ENCODE measurements around the gene SULT1A1. TPM values are rescaled to one million over a fixed set of nuclear protein-coding genes. Genes with fewer than 3 reads are reported as not detected.
"Not testable (repeated sequence)": the region's sequence is repeated elsewhere in the genome, so short reads cannot be mapped to it uniquely, and the experiment has no call there.

The SULT1A1 gene
- polyA plus RNA-seq, 3 donors, result 96.3 to 362 (median 320) TPM

GRCh38 chr16:28616224-28616577 lies 6.4 kb upstream of the SULT1A1 start:
- H3K27me3 Mint-ChIP-seq (ENCODE audit: low read depth in 3 of 3); H3K9me3 ChIP-seq (replicated peaks in 1 of 2; ENCODE audit: control insufficient read depth in 1 of 2, insufficient read depth in 1 of 2, low read length in 2 of 2); H3K9me3 Mint-ChIP-seq; H3K27me3 ChIP-seq (ENCODE audit: control insufficient read depth in 2 of 2, insufficient read depth in 2 of 2, low read length in 2 of 2); intact Hi-C loops (cut with micrococcal nuclease); H3K4me3 ChIP-seq (replicated peaks in 1 of 3; ENCODE audit: low read depth in 2 of 3, low read length in 3 of 3); H3K4me2 ChIP-seq (replicated peaks; ENCODE audit: extremely low read depth, low read length, poor library complexity, severe bottlenecking); H3K4me3 Mint-ChIP-seq; H3K9ac ChIP-seq (ENCODE audit: insufficient read depth, low read length, poor library complexity, severe bottlenecking); H3K36me3 ChIP-seq (replicated peaks in 1 of 2; ENCODE audit: control insufficient read depth in 1 of 2, insufficient read depth in 2 of 2, low read length in 2 of 2); DNase-seq; H2AFZ ChIP-seq (ENCODE audit: insufficient read depth, low read depth, low read length, poor library complexity, severe bottlenecking); H4K20me1 ChIP-seq (ENCODE audit: insufficient read depth, low read length): not testable (repeated sequence)
- Histone ChIP-seq H3K4me1 (ENCODE audit: control insufficient read depth in 1 of 2, insufficient read depth in 2 of 2, low read length in 2 of 2) (peaks cover 39 to 40% of the 10 kb centered on the region in 2 donors), H3K27ac (ENCODE audit: low read depth in 1 of 2, low read length in 2 of 2) (peak overlapping the region; percentile 61 to 67), H3K79me2 (ENCODE audit: insufficient read depth, low read length) (peaks cover 11% of the 10 kb centered on the region)
- peaks cover 10 to 23% of the 10 kb centered on the region in 2 donors for H3K36me3 Mint-ChIP-seq
- H3K4me1 Mint-ChIP-seq, result peaks cover 40% of the 10 kb centered on the region
- H3K27ac Mint-ChIP-seq, result peak overlapping the region; percentile 71 to 91 (median 89)
- WGBS (ENCODE audit: insufficient coverage), result 64% methylated on average over 4 of the region's 7 CpGs
- peak; percentile 18 for TF ChIP-seq CTCF (IDR thresholded peaks at IDR 0.05)

DNA sequence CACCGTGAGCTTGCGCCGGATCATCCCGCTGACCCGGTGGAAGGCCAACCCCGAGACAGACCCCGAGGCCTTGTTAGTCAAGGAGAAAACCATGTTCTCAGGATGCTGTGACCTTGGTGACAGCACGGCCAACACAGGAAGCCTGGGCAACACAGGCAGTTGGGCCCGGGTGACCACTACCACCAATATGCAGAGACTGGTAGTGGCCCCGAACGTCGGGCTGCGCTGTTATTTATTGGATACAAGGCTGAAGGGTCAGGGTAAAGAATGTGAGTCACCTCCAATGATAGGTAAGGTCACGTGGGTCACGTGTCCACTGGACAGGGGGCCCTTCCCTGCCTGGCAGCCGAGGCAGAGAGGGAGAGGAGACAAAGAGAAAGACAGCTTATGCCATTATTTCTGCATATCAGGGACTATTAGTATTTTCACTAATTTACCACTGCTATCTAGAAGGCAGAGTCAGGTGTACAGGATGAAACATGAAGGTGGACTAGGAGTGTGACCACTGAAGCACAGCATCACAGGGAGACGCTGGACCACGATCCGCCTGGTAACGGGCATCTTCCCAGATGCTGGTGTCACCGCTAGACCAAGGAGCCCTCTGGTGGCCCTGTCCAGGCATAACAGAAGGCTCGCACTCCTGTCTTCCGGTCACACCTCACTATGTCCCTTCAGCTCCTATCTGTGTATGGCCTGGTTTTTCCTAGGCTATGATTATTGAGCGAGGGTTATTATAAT lies 5.8 kb upstream of the SULT1A1 start:
- peak in 2 of 3 donors; percentile 29 to 40 for DNase-seq
- H3K9me3 ChIP-seq (replicated peaks in 1 of 2; ENCODE audit: control insufficient read depth in 1 of 2, insufficient read depth in 1 of 2, low read length in 2 of 2); H3K4me3 ChIP-seq (replicated peaks in 1 of 3; ENCODE audit: low read depth in 2 of 3, low read length in 3 of 3); H3K27ac ChIP-seq (ENCODE audit: low read depth in 1 of 2, low read length in 2 of 2); H4K20me1 ChIP-seq (ENCODE audit: insufficient read depth, low read length); H3K27me3 ChIP-seq (ENCODE audit: control insufficient read depth in 2 of 2, insufficient read depth in 2 of 2, low read length in 2 of 2); H3K27me3 Mint-ChIP-seq (ENCODE audit: low read depth in 3 of 3); intact Hi-C loops (cut with micrococcal nuclease); H2AFZ ChIP-seq (ENCODE audit: insufficient read depth, low read depth, low read length, poor library complexity, severe bottlenecking); H3K36me3 ChIP-seq (replicated peaks in 1 of 2; ENCODE audit: control insufficient read depth in 1 of 2, insufficient read depth in 2 of 2, low read length in 2 of 2); H3K4me3 Mint-ChIP-seq; H3K4me2 ChIP-seq (replicated peaks; ENCODE audit: extremely low read depth, low read length, poor library complexity, severe bottlenecking); H3K9ac ChIP-seq (ENCODE audit: insufficient read depth, low read length, poor library complexity, severe bottlenecking); H3K9me3 Mint-ChIP-seq: not testable (repeated sequence)
- Mint-ChIP-seq H3K27ac (peak overlapping the region in 2 of 7 donors; percentile 68 to 83), H3K36me3 (peaks cover 6 to 17% of the 10 kb centered on the region in 2 donors), H3K4me1 (peaks cover 42% of the 10 kb centered on the region)
- Histone ChIP-seq H3K4me1 (ENCODE audit: control insufficient read depth in 1 of 2, insufficient read depth in 2 of 2, low read length in 2 of 2) (peaks cover 40 to 45% of the 10 kb centered on the region in 2 donors), H3K79me2 (ENCODE audit: insufficient read depth, low read length) (peaks cover 11% of the 10 kb centered on the region)
- peak; percentile 75 for TF ChIP-seq CTCF (IDR thresholded peaks at IDR 0.05)
- 56% methylated on average over 5 of the region's 24 CpGs for WGBS (ENCODE audit: insufficient coverage)

DNA sequence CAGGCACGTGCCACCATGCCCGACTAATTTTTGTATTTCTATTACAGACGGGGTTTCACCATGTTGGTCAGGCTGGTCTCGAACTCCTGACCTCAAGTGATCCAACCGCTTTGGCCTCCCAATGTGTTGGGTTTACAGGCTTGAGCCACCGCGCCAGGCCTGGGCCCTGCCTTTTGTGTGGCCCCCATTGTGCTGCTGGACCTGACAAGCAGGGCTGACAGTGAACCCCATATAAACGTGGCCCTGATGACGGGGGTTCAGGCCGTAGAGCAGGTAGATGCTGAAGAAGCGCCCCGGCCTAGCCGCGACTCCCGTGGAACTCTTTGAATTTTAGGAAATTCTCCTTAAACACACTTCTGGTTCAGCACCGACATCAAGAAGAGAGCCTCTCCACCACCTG lies 4.7 kb upstream of the SULT1A1 start:
- H3K4me3 ChIP-seq (replicated peaks in 1 of 3; ENCODE audit: low read depth in 2 of 3, low read length in 3 of 3); H3K9me3 Mint-ChIP-seq; H3K9me3 ChIP-seq (replicated peaks in 1 of 2; ENCODE audit: control insufficient read depth in 1 of 2, insufficient read depth in 1 of 2, low read length in 2 of 2); H3K27me3 Mint-ChIP-seq (ENCODE audit: low read depth in 3 of 3); H3K27ac Mint-ChIP-seq; H3K27me3 ChIP-seq (ENCODE audit: control insufficient read depth in 2 of 2, insufficient read depth in 2 of 2, low read length in 2 of 2); H3K4me2 ChIP-seq (replicated peaks; ENCODE audit: extremely low read depth, low read length, poor library complexity, severe bottlenecking); H2AFZ ChIP-seq (ENCODE audit: insufficient read depth, low read depth, low read length, poor library complexity, severe bottlenecking); DNase-seq; H4K20me1 ChIP-seq (ENCODE audit: insufficient read depth, low read length); H3K27ac ChIP-seq (ENCODE audit: low read depth in 1 of 2, low read length in 2 of 2); H3K36me3 ChIP-seq (replicated peaks in 1 of 2; ENCODE audit: control insufficient read depth in 1 of 2, insufficient read depth in 2 of 2, low read length in 2 of 2); intact Hi-C loops (cut with micrococcal nuclease); H3K9ac ChIP-seq (ENCODE audit: insufficient read depth, low read length, poor library complexity, severe bottlenecking); H3K36me3 Mint-ChIP-seq; H3K4me3 Mint-ChIP-seq: not testable (repeated sequence)
- Histone ChIP-seq H3K4me1 (ENCODE audit: control insufficient read depth in 1 of 2, insufficient read depth in 2 of 2, low read length in 2 of 2) (peaks cover 51% of the 10 kb centered on the region in 2 donors), H3K79me2 (ENCODE audit: insufficient read depth, low read length) (peaks cover 15% of the 10 kb centered on the region)
- WGBS (ENCODE audit: insufficient coverage), result no CpG with 5 or more reads among the region's 16 CpGs
- H3K4me1 Mint-ChIP-seq, result peaks cover 53% of the 10 kb centered on the region

All from CD14-positive monocyte (primary cell).